Glutamatergic neuron (in vitro differentiated cells): ENCODE data around the gene OTULIN. TPM values are rescaled to one million over a fixed set of nuclear protein-coding genes. Genes with fewer than 3 reads are reported as not detected.

Experiments
- DNase-seq: peaks from one replicate; pipeline ENCODE4 v3.0.0; 2022
- H3K27ac Mint-ChIP-seq: one replicate; pipeline ENCODE4 v1.8.0; 2020; ENCODE audit warnings: mild to moderate bottlenecking, mixed read lengths, inconsistent platforms; ENCODE audit not compliant: unreplicated experiment
- H3K27me3 Mint-ChIP-seq: one replicate; pipeline ENCODE4 v1.8.0; 2020; ENCODE audit warnings: mild to moderate bottlenecking, moderate library complexity, mixed read lengths, inconsistent platforms; ENCODE audit not compliant: unreplicated experiment
- H3K36me3 Mint-ChIP-seq: one replicate; pipeline ENCODE4 v1.8.0; 2020; ENCODE audit warnings: mild to moderate bottlenecking, mixed read lengths, inconsistent platforms; ENCODE audit not compliant: unreplicated experiment
- H3K4me1 Mint-ChIP-seq: one replicate; pipeline ENCODE4 v1.8.0; 2020; ENCODE audit warnings: mild to moderate bottlenecking, low read depth, mixed read lengths, inconsistent platforms; ENCODE audit not compliant: unreplicated experiment
- H3K4me3 Mint-ChIP-seq: one replicate; pipeline ENCODE4 v1.8.0; 2020; ENCODE audit warnings: mild to moderate bottlenecking, mixed read lengths, inconsistent platforms; ENCODE audit not compliant: unreplicated experiment
- H3K9me3 Mint-ChIP-seq: one replicate; pipeline ENCODE4 v1.8.0; 2020; ENCODE audit warnings: mild to moderate bottlenecking, moderate library complexity, mixed read lengths, inconsistent platforms; ENCODE audit not compliant: unreplicated experiment
- CTCF ChIP-seq: fragments of 200-600 bp; sonication (generic); IDR thresholded peaks from one replicate; pipeline ENCODE4 v1.5.0; 2021; ENCODE audit not compliant: partially characterized antibody, unreplicated experiment
- total RNA-seq: library from RNA; stranded (reverse); fragmentation: NEBNext Ultra II Directional; extraction: Animal tissue kit (Norgen Biotek cat#: 25700); gene quantifications from one replicate; pipeline ENCODE4 v1.2.1, GENCODE V29; 2021; ENCODE audit not compliant: unreplicated experiment

Gene OTULIN
- total RNA-seq, 1 donor from 2014 or later = 17.7 TPM

- Mint-ChIP-seq H3K9me3 (no peaks in the 10 kb centered on the region), H3K4me3 (no peak overlapping the region), H3K36me3 (no peaks in the 10 kb centered on the region), H3K27ac (no peak overlapping the region), H3K27me3 (peaks cover 3% of the 10 kb centered on the region), H3K4me1 (peaks cover 4% of the 10 kb centered on the region)
- TF ChIP-seq CTCF = no peak
- no peak for DNase-seq
Observed at GRCh38 chr5:14672082-14672481, 7.6 kb downstream of the OTULIN start.

- no peaks in the 10 kb centered on the region for H3K9me3 Mint-ChIP-seq
- H3K4me1 Mint-ChIP-seq = peaks cover 4% of the 10 kb centered on the region
- H3K27me3 Mint-ChIP-seq = peaks cover 3% of the 10 kb centered on the region
- H3K36me3 Mint-ChIP-seq = peaks cover under 1% of the 10 kb centered on the region
- H3K4me3 Mint-ChIP-seq = no peak overlapping the region
- no peak for TF ChIP-seq CTCF
- no peak overlapping the region for H3K27ac Mint-ChIP-seq
- no peak for DNase-seq
Observed at GRCh38 chr5:14672484-14673394, 8.2 kb downstream of the OTULIN start.

- peaks cover 2% of the 10 kb centered on the region for H3K4me1 Mint-ChIP-seq
- H3K9me3 Mint-ChIP-seq = no peaks in the 10 kb centered on the region
- H3K36me3 Mint-ChIP-seq = peaks cover 5% of the 10 kb centered on the region
- DNase-seq = no peak
- H3K27ac Mint-ChIP-seq = no peak overlapping the region
- no peak overlapping the region for H3K4me3 Mint-ChIP-seq
- TF ChIP-seq CTCF = no peak
- H3K27me3 Mint-ChIP-seq = peaks cover 3% of the 10 kb centered on the region
Observed at GRCh38 chr5:14673443-14673842, 8.9 kb downstream of the OTULIN start.

GRCh38 chr5:14674983-14675854 lies 10.7 kb downstream of the OTULIN start:
- H3K27ac Mint-ChIP-seq = no peak overlapping the region
- DNase-seq = no peak
- peaks cover 2% of the 10 kb centered on the region for H3K4me1 Mint-ChIP-seq
- peaks cover 3% of the 10 kb centered on the region for H3K27me3 Mint-ChIP-seq
- no peak for TF ChIP-seq CTCF
- H3K36me3 Mint-ChIP-seq = peaks cover 5% of the 10 kb centered on the region
- H3K9me3 Mint-ChIP-seq = peaks cover 2% of the 10 kb centered on the region
- H3K4me3 Mint-ChIP-seq = no peak overlapping the region
